ENCODE results near the gene ICAM5.
"Not testable (repeated sequence)": the region's sequence is repeated elsewhere in the genome, so short reads cannot be mapped to it uniquely, and the experiment has no call there.

ICAM5 gene

DNA sequence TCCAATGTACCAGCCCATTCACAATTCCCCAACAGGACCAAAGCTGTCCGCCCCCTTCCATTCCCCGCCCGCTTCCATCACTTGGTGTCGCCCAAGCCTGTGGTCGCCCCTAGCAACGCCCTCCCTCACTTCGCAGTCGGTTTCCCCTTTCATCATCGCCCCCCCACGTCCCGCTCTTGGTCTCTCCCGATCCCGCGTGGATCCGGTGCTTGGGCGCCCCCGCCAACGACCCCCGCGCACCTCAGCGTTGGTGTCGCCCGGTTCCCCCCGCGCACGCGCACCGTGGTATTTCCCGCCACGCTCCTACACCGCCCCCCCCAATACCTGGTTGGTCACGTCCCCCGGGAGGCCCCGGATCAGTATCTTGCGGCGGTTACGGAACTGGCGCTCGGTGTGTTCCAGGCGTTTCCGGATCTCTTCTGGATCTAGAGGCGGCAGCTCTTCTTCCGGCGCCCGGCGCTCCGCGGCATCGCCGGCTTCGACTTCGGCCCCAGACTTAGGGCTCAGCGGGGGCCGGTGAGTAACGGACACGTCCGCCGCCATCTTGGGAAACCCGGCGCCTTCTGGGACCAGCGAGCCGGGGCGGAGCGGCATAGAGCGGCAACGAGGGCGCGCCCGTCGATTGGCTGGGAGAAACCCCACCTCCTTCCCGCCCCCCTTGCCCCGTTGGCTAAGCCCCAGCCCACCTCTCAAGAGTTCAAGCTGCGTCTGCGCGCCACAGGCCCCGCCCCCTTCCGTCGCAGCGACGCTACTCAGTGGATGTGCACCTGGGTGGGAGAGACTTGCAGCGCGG is 43.4 kb downstream of the ICAM5 start, which contains the start of gene RAVER1:
Gene RAVER1 (minus strand): TSS at position 565 of the 793 bp plus-strand sequence. CDS start 22 bp downstream, at position 543.
- peak within 1 kb of the TSS; percentile 75 for H3K4me3 ChIP-seq (ENCODE audit: low read depth, low read length)
- DNase-seq (ENCODE audit: low read depth), result peak; percentile 99
- TF ChIP-seq, protein P1, sequence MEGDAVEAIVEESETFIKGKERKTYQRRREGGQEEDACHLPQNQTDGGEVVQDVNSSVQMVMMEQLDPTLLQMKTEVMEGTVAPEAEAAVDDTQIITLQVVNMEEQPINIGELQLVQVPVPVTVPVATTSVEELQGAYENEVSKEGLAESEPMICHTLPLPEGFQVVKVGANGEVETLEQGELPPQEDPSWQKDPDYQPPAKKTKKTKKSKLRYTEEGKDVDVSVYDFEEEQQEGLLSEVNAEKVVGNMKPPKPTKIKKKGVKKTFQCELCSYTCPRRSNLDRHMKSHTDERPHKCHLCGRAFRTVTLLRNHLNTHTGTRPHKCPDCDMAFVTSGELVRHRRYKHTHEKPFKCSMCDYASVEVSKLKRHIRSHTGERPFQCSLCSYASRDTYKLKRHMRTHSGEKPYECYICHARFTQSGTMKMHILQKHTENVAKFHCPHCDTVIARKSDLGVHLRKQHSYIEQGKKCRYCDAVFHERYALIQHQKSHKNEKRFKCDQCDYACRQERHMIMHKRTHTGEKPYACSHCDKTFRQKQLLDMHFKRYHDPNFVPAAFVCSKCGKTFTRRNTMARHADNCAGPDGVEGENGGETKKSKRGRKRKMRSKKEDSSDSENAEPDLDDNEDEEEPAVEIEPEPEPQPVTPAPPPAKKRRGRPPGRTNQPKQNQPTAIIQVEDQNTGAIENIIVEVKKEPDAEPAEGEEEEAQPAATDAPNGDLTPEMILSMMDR (IDR thresholded peaks at IDR 0.05; ENCODE audit: insufficient read depth, low read depth, low read length, missing control alignments), result no peak

DNA sequence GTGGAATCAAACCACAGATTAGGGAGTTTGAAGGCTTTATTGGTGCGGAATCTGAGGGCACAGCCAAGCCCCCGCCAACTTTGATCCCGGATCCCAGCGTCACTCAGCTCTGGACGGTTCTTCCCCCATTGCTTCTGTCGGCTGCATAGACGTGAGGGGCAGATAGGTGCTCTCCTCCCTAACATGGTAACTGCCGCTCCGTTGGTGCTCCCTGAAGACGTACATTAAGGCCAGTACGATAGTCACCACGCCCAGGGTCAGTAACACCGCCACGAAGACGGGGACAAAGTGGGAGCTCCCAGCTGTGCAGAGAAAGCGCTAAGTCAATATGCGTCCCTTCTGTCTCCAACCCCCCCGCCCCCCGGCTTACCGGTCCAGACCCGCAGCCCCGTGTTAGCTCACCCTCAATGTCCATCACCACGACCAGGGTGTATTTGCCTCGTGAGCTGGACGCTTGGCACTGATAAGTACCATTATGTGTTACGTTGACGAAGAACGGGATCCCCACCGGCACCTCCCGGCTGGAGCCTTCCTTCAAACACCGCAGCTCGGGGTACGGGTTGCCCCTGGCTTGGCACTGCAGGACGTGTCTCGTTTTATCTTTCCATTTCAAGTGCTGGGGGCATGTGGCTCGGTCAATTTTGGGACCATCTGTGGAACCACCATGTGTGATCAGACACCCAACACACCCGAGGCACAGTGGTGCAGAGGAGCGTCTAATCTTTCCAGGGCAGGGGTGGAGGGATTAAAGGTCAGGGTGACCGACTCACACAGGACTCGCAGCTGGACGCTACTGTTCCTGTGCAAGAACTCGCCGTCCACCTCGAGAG is 44.2 kb downstream of the ICAM5 start:
- no peak for DNase-seq (ENCODE audit: low read depth)
- H3K4me3 ChIP-seq (ENCODE audit: low read depth, low read length), result peak overlapping the region; percentile 75
- TF ChIP-seq, protein P1 (IDR thresholded peaks at IDR 0.05; ENCODE audit: insufficient read depth, low read depth, low read length, missing control alignments), result no peak

DNA sequence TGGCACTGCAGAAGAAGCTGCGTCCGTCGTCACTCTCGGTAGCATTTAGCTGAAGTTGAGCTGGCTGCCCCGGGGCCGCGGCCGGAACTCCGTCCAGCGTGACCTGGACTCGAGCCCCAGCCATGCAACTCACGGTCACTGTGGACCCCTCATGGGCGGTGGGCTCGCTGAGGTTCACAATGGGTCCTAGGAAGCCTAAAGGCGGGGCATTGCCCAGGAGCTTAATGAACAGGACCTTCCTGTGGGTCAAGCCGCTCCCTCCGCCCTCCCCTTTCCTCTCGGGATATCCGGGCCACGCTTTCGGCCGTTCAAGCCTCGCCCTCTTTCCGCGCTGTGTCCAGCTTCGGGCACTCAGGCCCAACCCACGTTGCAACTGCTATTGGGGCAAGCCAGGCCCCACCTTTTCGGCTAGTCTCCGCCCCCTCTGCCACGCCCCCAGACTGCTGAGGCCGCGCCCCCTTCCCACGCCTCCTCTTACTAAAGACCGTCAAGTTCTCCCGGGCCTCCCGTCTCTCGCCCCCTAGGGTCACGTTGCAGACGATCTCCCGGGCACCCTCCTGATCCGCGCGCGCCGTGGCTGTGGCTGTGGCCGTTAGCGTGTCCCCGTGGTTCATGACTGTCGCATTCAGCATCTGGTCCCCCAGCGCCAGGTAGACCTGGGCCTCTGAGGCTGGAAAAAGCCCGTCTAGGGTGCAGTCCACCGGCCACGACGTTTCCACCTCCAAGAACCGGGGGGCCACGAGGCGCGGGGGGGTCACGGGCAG is 45.0 kb downstream of the ICAM5 start:
- TF ChIP-seq, protein P1 (IDR thresholded peaks at IDR 0.05; ENCODE audit: insufficient read depth, low read depth, low read length, missing control alignments), result no peak
- H3K4me3 ChIP-seq (ENCODE audit: low read depth, low read length), result no peak overlapping the region
- peak; percentile 37 for DNase-seq (ENCODE audit: low read depth)

DNA sequence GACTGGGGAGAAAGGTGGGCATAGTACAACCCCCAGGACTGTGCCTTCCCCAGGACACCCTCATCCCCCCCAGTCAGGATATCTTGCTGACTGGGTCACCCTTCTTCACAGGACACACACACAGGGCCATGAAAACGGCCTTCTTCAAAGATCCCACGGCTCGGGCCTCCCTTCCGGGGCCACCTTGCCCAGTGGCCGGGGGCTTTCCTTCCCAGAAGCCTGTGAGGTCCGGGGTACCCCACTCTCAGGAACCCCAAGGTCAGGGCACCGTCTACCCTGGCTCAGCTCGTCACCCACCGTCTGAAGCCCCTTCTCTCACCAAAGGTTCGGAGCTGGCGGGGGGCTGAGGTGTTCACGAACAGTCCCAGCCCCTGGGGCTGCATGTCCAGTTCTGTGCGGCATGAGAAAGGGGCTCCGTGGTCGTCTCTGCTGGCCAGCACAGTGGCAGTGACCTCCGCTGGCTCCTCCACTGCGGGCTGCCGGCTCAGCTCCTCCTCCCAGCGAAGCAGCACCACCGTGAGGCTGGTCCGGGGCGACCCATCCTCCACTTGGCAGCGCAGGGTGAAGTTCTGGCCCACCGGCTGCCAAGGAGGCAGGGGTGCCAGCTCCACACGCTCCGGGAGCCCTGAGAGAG is 45.7 kb downstream of the ICAM5 start:
- H3K4me3 ChIP-seq (ENCODE audit: low read depth, low read length), result no peak overlapping the region
- TF ChIP-seq, protein P1 (IDR thresholded peaks at IDR 0.05; ENCODE audit: insufficient read depth, low read depth, low read length, missing control alignments), result no peak
- DNase-seq (ENCODE audit: low read depth), result no peak

DNA sequence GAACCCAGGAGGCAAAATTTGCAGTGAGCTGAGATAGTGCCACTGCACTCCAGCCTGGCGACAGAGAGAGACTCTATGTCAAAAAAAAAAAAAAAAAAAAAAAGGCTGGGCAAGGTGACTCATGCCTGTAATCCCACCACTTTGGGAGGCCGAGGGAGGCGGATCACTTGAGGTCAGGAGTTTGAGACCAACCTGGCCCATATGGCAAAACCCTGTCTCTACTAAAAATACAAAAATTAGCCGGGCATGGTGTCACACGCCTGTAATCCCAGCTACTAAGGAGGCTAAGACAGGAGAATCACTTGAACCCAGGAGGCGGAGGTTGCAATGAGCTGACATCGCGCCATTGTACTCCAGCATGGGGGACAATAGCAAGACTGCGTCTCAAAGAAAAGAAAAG is 47.0 kb downstream of the ICAM5 start:
- DNase-seq (ENCODE audit: low read depth); H3K4me3 ChIP-seq (ENCODE audit: low read depth, low read length): not testable (repeated sequence)

DNA sequence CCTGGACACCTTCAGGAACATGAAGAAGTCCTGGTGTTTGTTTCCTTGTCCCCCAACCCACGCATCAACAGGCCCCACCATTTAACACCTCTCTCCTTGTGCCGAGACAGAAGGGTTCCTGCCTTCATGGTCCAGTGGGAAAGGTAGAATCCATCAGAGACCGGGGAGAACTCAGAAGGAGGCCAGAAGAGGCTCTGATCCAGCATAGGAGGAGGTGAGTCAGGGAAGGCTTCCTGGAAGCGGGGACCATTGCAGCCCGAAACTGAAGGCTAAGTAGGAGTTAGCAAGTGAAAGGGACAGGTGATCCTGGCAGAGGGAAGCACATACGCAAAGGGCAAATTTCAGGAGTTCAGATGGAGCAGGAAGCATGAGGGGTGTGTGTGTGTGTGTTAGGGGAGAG is 49.2 kb downstream of the ICAM5 start:
- DNase-seq (ENCODE audit: low read depth), result no peak
- peak overlapping the region; percentile 73 for H3K4me3 ChIP-seq (ENCODE audit: low read depth, low read length)
- TF ChIP-seq, protein P1 (IDR thresholded peaks at IDR 0.05; ENCODE audit: insufficient read depth, low read depth, low read length, missing control alignments), result no peak

All from GM12865 (cell line).